Activated CD4-positive, alpha-beta T cell treated with anti-CD3 and anti-CD28 coated beads, Interleukin-2, amount 50 U/mL, for 24 hours (primary cell): ENCODE results near the gene RPA3.

ENCODE experiments used
- DNase-seq, 2 donors: peaks; one replicate each; pipeline ENCODE4 v3.0.0-alpha.2; 2020; ENCODE audit warnings: low read depth in 1 of 2, low spot score in 1 of 2

RPA3 gene

DNA sequence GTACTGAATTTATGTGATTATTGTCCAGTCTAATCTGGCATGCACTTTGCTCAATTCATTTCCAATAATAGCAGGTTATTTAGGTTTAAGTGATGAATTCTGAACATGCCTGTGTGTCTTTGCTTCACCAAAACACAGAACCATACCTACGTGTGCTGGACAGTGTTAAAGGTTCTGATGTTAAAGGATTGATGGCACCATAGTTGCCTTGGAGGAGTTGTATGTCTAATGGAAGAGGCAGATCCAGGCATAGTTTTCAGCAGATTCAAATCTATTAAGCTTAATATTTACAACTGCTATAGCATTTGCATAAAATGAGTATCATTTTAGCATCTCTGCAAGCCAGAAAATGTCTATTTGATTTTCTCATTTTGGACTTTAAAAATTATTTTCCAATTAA lies 105.9 kb downstream of the RPA3 start:
- DNase-seq, result no peak

DNA sequence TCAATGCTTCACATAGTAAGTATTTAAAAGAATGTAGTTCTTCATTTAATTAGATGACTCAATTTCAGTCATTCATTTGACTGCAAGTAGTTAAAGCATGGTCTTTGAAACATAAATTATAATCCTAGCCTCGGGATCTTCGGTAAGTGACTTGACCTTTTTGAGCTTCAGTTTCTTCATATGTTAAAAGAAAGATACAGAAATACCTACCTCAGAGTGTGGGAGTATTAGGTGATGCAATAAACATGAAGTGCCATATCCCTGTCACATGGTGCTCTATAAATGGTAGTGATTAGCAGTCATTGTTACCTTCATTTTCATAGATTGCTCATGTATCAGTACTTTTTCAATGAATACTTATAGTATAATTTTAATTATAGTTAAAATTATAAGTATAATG lies 109.1 kb downstream of the RPA3 start:
- no peak for DNase-seq

DNA sequence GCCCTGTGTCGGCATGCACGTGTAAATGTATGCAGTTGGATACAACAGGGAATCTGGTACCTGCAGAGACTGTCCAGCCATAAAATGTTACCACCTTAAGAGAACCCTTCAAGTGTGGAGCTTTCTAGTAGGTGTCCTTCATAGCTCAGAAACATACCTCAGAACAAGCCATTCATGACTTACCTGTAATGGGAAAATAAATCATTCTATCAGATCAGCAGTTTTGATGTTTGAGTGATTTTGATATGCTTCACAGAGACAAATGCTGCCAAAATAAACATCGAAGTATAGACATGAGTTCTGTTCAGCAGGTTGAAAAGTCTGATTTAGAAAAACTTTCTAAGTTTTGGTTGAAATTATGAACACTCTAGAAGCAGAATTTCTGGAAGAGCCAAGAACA lies 111.4 kb downstream of the RPA3 start:
- DNase-seq, result no peak

DNA sequence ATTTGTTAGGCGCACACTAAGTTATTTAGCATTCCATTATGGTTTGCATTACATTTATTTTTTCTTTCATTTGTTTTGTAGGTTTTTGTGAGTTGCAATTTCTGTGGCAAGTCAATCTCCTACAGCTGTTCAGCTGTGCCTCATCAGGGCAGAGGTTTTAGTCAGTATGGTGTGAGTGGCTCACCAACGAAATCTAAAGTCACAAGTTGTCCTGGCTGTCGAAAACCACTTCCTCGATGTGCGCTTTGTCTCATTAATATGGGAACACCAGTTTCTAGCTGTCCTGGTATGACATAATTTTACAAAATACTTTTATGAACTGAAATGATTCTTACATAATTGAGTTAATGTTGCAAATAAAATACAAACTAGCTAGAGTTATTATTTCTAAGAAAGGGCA lies 122.2 kb downstream of the RPA3 start:
- no peak for DNase-seq

DNA sequence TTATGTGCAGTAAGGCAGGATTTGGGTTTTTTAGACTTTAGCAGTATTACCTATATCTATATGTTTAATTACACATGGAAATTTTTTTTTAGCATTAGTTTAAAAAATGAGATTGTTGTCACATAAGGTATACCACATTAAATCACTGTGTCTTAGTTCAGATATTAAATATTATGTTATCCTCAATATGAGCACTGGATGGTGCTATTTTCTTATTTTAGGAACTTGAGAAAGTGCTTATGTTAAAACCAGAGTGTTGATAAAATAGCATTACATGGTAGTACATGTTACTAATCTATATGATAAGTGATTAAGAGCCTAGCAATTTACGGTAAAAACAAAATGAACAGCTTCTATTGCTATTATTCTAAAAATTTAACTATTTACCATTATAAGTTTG lies 123.0 kb downstream of the RPA3 start:
- no peak for DNase-seq
